HS-5 (cell line): Measurements from ENCODE around the gene SWT1.
"Not testable (repeated sequence)": the region's sequence is repeated elsewhere in the genome, so short reads cannot be mapped to it uniquely, and the experiment has no call there.

Experiments used
- DNase-seq: peaks from one replicate; pipeline ENCODE4 v3.0.0-alpha.2; 2012; ENCODE audit warnings: low read depth

SWT1 gene

DNA sequence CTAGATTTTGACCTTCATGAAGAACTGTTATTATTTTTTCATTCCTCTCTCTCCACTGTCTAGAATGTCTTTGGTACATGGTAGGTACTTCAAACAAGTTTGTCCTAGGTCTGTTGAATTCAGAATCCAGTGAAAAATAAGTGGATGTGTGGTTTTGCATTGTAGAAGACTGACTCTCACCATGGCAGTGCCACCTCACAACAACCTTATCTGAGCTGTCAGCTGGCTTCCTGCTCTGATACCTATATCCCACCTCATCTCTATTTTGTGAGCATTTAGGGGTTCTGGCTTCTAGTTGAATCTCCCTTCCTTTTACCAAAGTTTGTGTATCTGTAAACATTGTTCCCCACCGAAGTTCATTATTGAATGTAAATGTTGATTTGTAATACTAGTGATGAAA, 9.1 kb downstream of the SWT1 start:
- DNase-seq: no peak

DNA sequence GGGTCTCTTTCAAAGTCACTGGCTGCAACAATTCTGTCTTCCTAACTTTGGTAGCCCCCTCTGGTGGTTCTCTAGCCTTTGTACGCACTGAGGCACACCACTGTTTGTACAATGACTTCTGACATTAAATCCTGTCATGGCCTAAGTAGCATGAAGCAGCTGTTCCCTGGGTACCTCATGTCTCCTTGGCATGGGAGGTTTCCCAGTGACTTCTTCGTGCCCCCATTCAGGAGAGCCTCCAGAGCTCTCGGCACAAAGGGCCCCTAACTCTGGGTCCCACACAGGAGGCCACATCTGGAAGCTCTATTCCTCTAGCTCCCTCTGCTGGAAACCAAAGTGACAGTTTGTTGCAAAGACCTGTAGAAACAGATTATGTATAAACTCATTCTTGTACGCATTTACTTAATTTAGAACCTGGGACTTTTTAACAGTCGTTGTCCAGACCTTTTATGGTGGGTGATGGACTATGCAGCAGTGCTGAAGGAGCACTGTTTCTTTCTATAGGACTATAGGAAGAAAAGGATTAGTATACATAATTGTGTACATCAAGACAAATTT, 13.4 kb downstream of the SWT1 start:
- DNase-seq: peak; percentile 15

DNA sequence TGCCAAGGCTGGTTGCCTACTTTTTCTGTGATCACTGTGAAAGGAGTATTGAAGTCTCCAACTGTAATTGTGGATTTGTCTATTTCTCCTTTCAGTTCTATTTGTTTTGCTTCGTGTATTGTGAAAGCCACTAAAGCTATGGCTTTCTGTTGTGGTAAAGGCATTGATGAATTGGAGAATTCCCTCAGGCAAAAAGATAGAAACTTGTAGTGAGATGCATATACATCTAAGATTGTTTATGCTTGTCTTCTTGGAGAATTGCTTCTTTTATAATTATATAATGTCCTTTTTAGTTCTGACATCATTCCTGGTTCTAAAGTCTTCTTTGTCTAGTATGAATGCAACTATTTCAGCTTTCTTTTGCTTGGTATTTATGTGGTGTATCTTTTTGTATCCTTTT, 36.8 kb downstream of the SWT1 start:
- DNase-seq: no peak

DNA sequence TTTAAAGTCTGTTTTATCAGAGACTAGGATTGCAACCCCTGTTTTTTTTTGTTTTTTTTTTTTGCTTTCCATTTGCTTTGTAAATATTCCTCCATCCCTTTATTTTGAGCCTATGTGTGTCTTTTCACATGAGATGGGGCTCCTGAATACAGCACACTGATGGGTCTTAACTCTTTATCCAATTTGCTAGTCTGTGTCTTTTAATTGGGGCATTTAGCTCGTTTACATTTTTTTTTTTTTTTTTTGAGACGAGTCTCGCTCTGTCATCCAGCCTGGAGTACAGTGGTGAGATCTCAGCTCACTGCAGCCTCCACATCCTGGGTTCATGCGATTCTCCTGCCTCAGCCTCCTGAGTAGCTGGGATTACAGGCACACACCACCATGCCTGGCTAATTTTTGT, 41.7 kb downstream of the SWT1 start:
- DNase-seq: not testable (repeated sequence)

DNA sequence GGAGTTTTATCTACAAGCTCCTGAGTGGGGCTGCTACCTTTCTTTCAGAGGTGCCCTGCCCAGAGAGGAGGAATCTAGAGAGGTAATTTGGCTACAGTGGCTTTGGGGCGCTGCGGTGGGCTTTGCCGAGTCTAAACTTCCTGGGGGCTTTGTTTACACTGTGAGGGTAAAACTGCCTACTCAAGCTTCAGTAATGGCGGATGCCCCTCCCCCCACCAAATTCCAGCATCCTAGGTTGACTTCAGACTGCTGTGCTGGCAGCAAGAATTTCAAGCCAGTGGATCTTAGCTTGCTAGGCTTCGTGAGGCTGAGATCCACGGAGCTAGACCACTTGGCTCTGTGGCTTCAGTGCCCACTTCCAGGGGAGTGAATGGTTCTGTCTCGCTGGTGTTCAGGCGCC, 43.9 kb downstream of the SWT1 start:
- no peak for DNase-seq

DNA sequence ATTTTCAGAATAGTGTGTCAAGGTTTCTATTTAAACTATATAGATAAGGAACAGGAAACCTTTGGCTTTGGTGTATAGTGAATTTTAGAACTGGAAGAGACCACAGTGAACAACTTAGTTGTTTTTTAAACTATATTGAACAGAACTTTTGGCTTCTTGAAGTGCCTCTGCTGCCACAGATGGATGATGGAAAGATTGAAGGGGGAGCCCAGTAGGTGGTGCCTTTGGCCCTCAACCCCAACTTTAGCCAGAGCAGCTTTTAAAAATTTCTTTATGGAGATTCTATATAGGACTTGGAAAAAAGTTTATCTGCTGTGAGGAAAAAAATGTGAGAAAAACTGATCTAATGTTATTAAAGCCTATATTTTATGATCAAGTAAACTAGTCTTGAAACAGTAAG, 50.2 kb downstream of the SWT1 start:
- DNase-seq: no peak

DNA sequence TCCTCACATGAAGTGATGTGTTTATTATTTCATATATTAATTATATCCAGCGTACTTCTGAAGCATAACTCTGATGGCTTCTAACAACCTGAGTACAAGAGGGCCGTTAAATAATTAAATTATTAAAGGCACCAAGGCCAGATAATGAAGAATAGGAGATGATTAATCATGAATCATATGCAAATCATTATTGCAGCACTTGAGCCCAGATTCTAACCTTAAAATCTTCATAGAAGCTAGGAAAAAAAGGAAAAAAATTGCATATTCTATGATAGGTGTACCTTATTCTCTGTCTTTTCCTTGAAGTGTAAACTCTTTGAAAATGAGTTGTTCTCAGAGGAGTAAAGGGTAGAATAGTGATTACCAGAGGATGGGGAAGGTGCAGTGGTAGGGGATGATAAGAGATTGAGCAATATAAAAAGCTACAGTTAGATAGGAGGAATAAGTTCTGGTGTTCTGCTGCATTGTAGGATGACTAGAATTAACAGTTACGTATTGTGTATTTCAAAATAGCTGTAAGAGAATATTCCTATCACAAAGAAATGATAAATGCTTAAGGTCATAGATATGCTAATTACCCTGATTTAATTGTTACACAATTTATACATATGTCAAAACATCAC, 51.1 kb downstream of the SWT1 start:
- DNase-seq: no peak

DNA sequence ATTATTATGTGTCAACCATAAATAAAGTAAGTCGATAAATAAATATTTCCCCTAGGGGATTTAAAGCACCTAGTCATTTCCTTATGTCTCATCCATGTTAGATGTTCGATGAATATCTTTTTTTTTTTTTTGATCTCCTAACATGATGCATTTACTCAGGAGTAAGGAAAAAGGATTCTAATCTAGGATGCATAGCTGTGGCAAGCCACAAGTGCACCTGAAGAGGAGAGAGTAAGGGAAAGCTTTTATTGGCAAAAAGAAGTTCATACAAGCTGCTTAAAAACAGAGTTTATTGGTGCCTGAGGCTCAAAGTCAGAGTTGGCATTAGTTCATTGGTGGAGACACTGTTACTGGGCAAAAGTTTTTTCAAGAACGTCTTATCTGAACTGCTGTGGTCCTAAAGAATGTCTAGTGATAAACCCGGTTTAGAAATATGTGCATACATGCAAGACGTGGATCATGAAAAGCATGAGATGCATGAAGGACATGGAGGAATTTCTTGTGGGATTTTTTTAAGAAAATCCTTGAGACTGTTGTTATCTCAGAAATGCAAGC, 51.7 kb downstream of the SWT1 start:
- DNase-seq: no peak

DNA sequence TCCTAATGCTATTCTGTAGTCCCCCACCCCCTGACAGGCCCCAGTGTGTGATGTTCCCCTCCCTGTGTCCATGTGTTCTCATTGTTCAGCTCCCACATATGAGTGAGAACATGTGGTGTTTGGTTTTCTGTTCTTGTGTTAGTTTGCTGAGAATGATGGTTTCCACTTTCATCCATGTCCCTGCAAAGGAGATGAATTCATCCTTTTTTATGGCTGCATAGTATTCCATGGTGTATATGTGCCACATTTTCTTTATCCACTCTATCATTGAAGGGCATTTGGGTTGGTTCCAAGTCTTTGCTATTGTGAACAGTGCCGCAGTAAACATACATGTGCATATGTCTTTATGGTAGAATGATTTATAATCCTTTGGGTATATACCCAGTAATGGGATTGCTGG, 52.4 kb downstream of the SWT1 start:
- not testable (repeated sequence) for DNase-seq

DNA sequence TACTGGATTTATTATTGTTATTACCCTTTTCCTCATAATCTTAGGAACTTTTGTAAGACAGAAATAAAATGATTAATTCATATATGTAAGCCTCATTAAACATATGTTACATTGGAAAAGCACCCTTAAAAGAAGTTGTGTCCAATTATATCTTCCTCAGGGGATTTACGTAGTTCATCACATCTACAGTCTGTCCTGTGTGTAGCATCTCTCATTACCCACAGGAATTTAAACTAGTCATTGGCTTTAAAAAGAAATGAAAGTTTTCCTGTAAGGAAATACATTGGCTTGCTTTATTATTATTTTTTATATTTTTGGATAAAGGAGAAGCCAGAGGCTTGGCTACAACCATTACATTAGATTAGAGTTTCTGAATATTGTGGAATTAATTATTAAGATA, 56.1 kb downstream of the SWT1 start:
- DNase-seq: no peak

DNA sequence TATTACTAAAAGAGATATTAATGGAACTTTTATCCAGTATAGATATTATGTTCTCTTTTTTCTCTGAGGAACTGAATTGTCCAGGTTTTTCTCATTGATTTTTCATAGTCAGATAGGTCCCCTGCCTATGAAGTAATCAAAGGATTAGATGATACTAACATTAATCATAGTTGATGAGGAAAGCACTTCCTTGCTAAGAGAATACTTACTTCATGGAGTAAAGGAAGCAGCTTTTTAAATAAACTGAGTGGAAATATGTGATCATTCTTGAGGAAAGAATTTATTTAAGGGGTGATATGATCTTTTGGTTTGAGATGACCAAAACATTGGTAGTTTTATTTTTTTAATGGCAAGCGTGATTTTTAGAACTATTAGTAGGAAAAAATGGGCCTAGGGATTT, 58.9 kb downstream of the SWT1 start:
- peak; percentile 6 for DNase-seq

DNA sequence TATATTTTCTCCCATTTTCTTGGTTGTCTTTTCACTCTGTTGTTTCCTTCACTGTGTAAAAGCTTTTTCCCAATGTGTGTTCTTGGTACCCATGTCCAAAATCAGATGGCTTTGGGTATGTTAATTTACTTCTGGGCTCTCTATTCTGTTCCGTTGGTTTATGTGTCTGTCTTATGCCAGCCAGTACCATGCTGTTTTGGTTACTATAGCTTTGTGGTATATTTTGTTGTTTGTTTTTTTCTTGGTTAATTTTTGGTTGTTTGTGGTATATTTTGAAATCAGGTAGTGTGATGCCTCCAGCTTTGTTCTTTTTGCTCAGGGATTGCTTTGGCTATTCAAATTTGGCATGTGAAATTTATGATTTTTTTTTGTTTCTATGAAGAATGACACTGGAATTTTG, 67.2 kb downstream of the SWT1 start:
- no peak for DNase-seq

DNA sequence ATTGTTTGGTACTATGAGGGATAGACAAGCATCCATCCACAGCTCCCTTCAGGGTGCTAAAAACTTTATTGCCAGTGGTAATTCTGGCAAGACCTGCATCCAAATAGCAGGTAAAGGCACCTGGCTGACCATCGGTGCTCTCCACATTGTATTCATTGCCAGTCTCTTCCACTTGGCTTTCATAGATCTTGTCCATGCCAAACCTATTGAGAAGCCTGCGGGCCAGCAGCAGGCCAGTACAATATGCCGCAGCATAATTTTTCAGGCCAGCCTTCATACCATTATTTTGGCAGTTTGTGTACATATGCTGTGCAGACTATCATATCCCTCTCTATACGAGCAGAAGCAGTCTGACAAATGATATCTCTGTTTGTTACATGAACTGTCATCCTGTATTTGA, 70.2 kb downstream of the SWT1 start:
- DNase-seq: no peak

DNA sequence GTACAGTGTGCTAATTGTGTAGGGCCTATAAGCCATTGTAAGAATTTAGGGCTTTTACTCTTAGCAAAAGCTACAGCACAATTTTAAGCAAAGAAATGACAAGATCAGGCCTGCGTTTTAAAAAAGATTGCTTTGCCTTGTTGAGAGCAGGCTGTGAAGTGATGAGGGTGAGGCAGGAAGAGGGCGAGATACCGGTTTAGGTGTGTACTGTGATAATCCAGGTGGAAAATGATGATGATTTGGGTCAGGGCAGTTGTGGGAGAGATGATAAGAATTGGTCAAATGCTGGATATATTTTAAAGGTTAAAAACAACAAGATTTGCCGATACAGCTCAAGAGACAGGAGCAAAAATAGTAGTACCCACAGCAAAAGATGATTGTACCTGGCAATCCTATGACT, 72.0 kb downstream of the SWT1 start:
- DNase-seq: no peak

DNA sequence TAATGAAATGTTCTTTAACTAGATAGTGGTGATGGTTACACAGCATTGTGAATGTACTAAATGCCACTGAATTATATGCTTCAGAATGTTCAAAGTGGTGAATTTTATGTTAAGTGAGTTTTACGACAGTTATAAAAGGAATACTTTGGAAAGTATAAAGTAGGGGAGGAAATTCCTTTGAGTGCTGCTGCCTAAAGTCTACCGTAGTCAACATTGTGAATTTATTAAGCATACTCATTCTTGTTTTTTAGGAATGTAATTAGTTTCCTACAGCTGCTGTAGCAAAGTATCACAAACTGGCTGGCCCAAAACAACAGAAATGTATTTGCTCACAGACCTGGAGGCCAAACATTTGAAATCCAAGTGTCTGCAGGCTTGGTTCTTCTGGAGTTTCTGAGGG, 73.0 kb downstream of the SWT1 start:
- DNase-seq: no peak

DNA sequence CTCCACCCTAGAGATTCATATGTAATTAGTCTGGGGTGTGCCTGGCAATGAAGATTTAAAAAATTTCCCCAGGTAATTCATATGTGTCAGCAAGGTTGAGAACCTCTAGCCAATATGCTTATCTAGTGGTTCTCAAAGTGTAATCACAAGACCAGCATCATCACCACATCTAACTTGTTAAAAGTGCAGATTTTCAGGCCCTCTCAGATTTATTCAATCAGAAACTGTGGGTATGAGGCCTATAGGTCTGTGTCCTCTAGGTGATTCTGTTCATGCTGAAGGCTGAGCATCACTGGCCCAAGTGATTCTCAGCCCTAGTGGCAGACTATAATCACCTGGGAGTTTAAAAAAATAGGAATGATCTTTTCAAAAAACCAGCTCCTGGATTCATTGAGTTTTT, 75.9 kb downstream of the SWT1 start:
- DNase-seq: no peak

DNA sequence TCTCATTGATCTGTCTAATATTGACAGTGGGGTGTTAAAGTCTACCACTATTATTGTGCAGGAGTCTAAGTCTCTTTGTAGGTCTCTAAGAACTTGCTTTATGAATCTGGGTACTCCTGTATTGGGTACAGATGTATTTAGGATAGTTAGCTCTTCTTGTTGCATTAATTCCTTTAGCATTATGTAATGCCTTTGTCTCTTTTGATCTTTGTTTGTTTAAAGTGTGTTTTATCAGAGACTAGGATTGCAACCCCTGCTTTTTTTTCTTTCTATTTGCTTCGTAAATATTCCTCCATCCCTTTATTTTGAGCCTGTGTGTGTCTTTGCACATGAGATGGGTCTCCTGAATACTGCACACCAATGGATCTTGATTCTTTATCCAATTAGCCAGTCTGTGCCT, 77.2 kb downstream of the SWT1 start:
- not testable (repeated sequence) for DNase-seq

DNA sequence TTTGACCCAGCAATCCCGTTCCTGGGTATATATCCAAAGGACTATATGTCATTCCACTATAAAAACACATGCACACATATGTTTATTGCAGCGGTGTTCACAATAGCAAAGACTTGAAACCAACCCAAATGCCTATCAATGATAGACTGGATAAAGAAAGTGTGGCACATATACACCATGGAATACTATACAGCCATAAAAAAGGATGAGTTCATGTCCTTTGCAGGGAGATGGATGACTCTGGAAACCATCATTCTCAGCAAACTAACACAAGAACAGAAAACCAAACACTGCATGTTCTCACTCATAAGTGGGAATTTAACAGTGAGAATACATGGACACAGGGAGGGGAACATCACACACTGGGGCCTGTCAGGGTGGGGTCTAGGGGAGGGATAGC, 80.2 kb downstream of the SWT1 start:
- not testable (repeated sequence) for DNase-seq

DNA sequence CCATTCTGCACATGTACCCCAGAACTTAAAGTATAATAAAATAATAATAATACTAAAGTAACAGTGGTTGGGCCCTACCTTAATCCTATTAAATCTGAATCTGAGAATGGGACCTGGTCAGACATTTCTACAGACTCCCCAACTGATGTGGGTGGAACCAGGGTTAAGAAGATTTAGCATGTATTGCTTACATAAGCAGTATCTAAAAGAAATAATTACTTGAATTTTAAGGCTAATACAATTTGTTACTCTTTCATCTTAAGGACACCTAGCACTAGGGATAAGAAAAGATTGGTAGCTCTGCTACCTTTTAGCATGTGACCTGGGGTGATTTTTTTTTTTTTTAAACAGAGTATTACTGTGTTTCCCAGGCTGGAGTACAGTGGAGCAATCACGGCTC, 80.7 kb downstream of the SWT1 start:
- no peak for DNase-seq

DNA sequence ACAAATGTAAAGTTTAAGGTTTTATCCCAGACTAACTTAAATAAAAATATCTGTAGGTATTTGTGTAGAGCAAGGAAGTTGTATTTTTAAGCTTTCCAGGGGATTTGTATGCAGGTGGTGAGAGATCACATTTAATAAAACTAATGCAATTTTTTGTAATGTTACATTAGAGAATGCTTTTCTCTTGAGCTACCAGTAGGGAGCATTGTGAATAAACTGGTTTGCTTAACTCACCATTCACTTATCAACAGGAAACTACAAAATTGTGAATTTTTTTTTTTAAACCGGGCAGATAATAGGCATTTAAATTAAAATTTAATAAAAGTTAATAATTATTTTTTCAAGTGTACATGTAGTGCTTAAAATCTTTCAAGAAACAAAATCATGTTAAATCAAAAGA, 81.5 kb downstream of the SWT1 start:
- no peak for DNase-seq

DNA sequence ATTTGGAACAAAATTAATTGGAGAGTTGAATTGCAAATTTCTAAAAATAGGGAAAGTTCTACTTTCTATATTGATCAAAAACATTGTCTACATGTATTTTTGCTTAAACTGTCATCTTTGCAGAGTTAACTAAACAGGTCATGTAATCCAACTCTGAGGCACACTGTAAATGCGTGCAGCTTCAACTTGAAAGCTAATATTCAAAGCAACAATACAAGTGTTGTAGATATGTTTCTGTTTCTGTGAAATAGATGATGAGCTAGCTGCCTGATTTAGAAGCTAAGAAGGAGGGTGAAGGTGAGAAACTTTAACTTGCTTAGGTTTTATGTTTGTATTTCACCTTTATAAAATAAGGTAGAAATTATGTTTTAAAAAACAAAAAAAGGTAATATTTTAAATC, 82.9 kb downstream of the SWT1 start:
- no peak for DNase-seq

DNA sequence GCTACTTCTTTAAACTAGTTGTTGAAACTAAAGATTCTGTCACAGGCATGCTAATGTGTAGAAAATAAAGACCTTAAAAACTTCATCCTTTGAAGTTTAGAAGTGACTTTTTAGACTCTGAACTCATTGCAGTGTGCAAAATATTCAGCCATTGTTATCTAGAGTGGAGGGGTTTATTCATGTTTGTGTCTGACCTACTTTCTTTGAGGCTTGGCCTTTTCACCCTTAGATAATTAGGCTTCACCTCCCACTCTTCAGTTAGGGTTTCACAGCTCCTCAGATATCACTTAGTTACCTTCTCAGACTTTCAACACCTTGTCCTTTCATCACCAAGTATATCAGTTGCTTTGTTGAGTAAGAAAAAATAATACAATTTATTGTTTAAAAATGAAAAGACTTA, 84.2 kb downstream of the SWT1 start:
- no peak for DNase-seq

DNA sequence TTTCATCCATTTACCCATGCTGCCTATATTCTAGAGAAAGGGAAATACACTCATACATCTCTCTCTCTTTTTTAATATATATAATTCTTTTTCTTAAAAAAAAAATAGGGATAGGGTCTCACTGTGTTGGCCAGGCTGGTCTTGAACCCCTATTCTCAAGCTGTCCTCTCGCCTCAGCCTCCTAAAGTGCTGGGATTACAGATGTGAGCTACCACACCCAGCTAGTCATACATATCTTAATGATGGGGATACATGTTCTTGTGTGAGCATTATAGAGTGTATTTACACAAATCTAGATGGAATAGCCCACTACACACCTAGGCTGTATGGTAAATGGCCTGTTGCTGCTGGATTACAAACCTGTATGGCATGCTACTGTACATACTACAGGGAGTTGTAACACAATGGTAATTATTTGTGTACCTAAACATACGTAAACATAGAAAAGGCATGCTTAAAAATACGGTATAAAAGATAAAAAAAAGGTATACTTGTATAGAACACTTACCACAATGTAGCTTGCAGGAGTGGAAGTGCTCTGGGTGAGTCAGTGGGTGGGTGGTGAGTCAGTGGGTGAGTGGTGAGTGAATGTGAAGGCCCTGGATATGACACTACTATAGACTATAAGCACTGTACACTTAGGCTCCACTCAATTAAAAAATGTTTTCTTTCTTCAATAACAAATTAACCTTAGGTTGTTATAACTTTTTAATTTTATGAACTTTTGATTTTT, 87.2 kb downstream of the SWT1 start:
- DNase-seq: peak; percentile 47

DNA sequence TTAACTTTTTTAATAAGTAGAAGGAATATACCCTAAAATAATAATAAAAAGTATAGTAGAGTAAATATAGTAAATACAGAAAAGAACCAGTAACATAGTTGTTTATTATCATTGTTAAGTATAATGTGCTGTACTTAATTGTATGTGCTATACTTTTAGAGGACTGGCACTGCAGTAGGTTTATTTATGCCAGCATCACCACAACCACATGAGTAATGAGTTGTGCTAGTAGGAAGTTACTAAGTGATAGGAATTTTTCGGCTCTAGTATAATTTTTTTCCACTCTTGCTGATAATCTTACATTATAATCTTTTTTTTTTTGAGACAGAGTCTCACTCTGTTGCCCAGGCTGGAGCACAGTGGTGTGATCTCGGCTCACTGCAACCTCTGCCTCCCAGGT, 88.5 kb downstream of the SWT1 start:
- no peak for DNase-seq
